ENCODE results near the gene VPS8.
A peak's percentile ranks its signal among the peaks of the same experiment; 100 is the strongest.

VPS8 gene

GRCh38 chr3:184807549-184807948 is 4.4 kb upstream of the VPS8 start:
- no peak for TF ChIP-seq TOX (CRISPR knock-in tag; IDR thresholded peaks at IDR 0.05; ENCODE audit: borderline replicate concordance)
- TF ChIP-seq, protein P1, sequence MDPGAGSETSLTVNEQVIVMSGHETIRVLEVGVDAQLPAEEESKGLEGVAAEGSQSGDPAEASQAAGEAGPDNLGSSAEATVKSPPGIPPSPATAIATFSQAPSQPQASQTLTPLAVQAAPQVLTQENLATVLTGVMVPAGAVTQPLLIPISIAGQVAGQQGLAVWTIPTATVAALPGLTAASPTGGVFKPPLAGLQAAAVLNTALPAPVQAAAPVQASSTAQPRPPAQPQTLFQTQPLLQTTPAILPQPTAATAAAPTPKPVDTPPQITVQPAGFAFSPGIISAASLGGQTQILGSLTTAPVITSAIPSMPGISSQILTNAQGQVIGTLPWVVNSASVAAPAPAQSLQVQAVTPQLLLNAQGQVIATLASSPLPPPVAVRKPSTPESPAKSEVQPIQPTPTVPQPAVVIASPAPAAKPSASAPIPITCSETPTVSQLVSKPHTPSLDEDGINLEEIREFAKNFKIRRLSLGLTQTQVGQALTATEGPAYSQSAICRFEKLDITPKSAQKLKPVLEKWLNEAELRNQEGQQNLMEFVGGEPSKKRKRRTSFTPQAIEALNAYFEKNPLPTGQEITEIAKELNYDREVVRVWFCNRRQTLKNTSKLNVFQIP (CRISPR knock-in tag; IDR thresholded peaks at IDR 0.05; ENCODE audit: borderline replicate concordance, low read depth) = no peak
- no peak for TF ChIP-seq ZC3H10 (CRISPR knock-in tag; IDR thresholded peaks at IDR 0.05)
- TF ChIP-seq, protein P2, sequence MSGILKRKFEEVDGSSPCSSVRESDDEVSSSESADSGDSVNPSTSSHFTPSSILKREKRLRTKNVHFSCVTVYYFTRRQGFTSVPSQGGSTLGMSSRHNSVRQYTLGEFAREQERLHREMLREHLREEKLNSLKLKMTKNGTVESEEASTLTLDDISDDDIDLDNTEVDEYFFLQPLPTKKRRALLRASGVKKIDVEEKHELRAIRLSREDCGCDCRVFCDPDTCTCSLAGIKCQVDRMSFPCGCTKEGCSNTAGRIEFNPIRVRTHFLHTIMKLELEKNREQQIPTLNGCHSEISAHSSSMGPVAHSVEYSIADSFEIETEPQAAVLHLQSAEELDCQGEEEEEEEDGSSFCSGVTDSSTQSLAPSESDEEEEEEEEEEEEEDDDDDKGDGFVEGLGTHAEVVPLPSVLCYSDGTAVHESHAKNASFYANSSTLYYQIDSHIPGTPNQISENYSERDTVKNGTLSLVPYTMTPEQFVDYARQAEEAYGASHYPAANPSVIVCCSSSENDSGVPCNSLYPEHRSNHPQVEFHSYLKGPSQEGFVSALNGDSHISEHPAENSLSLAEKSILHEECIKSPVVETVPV (CRISPR knock-in tag; IDR thresholded peaks at IDR 0.05) = no peak

DNA sequence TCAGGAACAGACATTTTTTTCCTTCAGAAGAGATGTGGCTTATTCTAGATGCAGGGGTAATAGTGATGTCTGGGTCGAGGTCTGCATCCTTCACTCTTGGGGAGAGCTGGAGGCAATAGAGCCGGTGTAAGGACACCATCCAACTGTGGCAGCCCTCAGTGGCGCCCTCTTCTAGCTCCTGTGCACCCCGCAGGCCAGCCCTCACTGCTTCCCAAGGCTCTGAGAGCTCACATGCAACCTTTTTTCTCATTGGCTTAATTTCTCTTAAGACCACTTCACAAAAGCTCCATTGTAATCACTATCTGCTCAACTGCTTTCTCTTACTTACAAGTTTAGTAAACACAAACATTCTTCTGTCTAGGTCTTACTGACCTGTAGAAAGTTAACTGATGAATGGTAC is 3.9 kb upstream of the VPS8 start:
- TF ChIP-seq TCF4 (CRISPR knock-in tag; IDR thresholded peaks at IDR 0.05; ENCODE audit: borderline replicate concordance) = no peak
- TF ChIP-seq PATZ1 (CRISPR knock-in tag; IDR thresholded peaks at IDR 0.05; ENCODE audit: borderline replicate concordance) = no peak
- TF ChIP-seq TOX (CRISPR knock-in tag; IDR thresholded peaks at IDR 0.05; ENCODE audit: borderline replicate concordance) = no peak
- peak; percentile 11; the same call in 1 of the 3 replicates for ATAC-seq

More at GRCh38 chr3:184807549-184807948, 4.4 kb upstream of the VPS8 start:
- ATAC-seq = no peak

- no peak for ATAC-seq
- TF ChIP-seq GLIS3 (CRISPR knock-in tag; IDR thresholded peaks at IDR 0.05) = no peak
- no peak for TF ChIP-seq ZC3H10 (CRISPR knock-in tag; IDR thresholded peaks at IDR 0.05)
- no peak for TF ChIP-seq SNAI2 (CRISPR knock-in tag; IDR thresholded peaks at IDR 0.05)
- TF ChIP-seq, protein P1 (CRISPR knock-in tag; IDR thresholded peaks at IDR 0.05; ENCODE audit: borderline replicate concordance, low read depth) = no peak
- TF ChIP-seq, protein P2 (CRISPR knock-in tag; IDR thresholded peaks at IDR 0.05) = no peak
- no peak for TF ChIP-seq ESRRG (CRISPR knock-in tag; IDR thresholded peaks at IDR 0.05)
- TF ChIP-seq ARNTL (CRISPR knock-in tag; IDR thresholded peaks at IDR 0.05; ENCODE audit: borderline replicate concordance, low read depth) = no peak
Measured at GRCh38 chr3:184810146-184810545, 1.8 kb upstream of the VPS8 start.

DNA sequence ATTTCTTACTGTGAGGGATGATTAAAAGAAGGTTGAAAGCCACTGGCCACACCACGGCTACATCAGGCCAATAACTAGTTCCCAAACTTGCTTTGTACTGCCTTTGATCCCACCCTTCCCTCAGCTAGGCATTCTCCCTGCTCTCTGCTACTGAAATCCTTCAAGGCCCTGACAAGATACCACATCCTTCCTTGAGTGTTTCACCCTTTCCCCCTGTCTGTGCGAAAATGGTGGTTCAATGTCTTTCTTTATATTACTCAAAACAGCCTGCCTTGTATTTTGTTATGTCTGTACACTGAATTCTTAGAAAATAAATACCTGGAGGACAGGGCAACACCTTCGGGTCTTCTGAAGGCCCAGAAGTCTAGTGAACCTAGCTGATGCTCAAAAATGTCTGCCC is 932 bp upstream of the VPS8 start:
- ATAC-seq = no peak
- TF ChIP-seq OSR1 (CRISPR knock-in tag; IDR thresholded peaks at IDR 0.05) (no peak), ARNTL (CRISPR knock-in tag; IDR thresholded peaks at IDR 0.05; ENCODE audit: borderline replicate concordance, low read depth) (no peak), ISL1 (CRISPR knock-in tag; IDR thresholded peaks at IDR 0.05) (no peak)

DNA sequence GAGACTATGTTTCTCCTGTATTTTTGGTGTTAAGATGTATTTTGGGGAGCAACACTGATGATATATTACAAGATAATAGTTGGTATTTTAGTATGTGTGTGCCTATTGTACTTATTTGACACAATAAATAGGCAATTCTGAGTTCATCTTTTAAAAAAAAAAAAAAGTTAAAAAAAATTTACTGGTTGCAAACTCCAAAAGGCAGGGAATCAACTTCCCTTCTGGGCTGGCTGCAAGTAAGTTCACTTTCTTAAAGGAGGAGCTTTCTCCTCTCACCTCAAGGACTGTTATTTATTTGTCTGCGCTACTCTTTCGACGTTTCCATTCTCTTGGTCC is 335 bp upstream of the VPS8 start:
- no peak for ATAC-seq
- TF ChIP-seq, protein P3, sequence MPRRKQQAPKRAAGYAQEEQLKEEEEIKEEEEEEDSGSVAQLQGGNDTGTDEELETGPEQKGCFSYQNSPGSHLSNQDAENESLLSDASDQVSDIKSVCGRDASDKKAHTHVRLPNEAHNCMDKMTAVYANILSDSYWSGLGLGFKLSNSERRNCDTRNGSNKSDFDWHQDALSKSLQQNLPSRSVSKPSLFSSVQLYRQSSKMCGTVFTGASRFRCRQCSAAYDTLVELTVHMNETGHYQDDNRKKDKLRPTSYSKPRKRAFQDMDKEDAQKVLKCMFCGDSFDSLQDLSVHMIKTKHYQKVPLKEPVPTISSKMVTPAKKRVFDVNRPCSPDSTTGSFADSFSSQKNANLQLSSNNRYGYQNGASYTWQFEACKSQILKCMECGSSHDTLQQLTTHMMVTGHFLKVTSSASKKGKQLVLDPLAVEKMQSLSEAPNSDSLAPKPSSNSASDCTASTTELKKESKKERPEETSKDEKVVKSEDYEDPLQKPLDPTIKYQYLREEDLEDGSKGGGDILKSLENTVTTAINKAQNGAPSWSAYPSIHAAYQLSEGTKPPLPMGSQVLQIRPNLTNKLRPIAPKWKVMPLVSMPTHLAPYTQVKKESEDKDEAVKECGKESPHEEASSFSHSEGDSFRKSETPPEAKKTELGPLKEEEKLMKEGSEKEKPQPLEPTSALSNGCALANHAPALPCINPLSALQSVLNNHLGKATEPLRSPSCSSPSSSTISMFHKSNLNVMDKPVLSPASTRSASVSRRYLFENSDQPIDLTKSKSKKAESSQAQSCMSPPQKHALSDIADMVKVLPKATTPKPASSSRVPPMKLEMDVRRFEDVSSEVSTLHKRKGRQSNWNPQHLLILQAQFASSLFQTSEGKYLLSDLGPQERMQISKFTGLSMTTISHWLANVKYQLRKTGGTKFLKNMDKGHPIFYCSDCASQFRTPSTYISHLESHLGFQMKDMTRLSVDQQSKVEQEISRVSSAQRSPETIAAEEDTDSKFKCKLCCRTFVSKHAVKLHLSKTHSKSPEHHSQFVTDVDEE (CRISPR knock-in tag; IDR thresholded peaks at IDR 0.05) = no peak
- no peak for TF ChIP-seq SNAI2 (CRISPR knock-in tag; IDR thresholded peaks at IDR 0.05)
- no peak for TF ChIP-seq ZNF565 (CRISPR knock-in tag; conservative IDR thresholded peaks at IDR 0.05; ENCODE audit: low read depth)
- TF ChIP-seq, protein P2 (CRISPR knock-in tag; IDR thresholded peaks at IDR 0.05) = no peak
- no peak for TF ChIP-seq BACH2 (CRISPR knock-in tag; IDR thresholded peaks at IDR 0.05; ENCODE audit: borderline replicate concordance)
- TF ChIP-seq, protein P4, sequence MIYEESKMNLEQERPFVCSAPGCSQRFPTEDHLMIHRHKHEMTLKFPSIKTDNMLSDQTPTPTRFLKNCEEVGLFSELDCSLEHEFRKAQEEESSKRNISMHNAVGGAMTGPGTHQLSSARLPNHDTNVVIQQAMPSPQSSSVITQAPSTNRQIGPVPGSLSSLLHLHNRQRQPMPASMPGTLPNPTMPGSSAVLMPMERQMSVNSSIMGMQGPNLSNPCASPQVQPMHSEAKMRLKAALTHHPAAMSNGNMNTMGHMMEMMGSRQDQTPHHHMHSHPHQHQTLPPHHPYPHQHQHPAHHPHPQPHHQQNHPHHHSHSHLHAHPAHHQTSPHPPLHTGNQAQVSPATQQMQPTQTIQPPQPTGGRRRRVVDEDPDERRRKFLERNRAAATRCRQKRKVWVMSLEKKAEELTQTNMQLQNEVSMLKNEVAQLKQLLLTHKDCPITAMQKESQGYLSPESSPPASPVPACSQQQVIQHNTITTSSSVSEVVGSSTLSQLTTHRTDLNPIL (CRISPR knock-in tag; IDR thresholded peaks at IDR 0.05; ENCODE audit: low read depth) = no peak
- TF ChIP-seq GLIS3 (CRISPR knock-in tag; IDR thresholded peaks at IDR 0.05) = no peak
- no peak for TF ChIP-seq PATZ1 (CRISPR knock-in tag; IDR thresholded peaks at IDR 0.05; ENCODE audit: borderline replicate concordance)
- TF ChIP-seq ISL1 (CRISPR knock-in tag; IDR thresholded peaks at IDR 0.05) = no peak
